HCT116 (cell line): ENCODE measurements around the gene FGGY. TPM values are rescaled to one million over a fixed set of nuclear protein-coding genes. Genes with fewer than 3 reads are reported as not detected.

Source experiments
- ATAC-seq: fragments of 200-7000 bp; cut with Tn5 transposase; 2 replicates; pipeline ENCODE4 v1.9.1; 2020; ENCODE audit warnings: mild to moderate bottlenecking, moderate library complexity
- BruUV-seq: library from RNA; stranded (reverse); fragments of 400-500 nt; replicated peaks from 2 replicates; lab custom pipeline; 2021; lab: Mats Ljungman, UMichigan
- CTCF ChIA-PET: fragments of 300-600 bp; sonication (Branson Sonifier 250); formaldehyde crosslinking; loops from one replicate; lab custom pipeline; 2021; ENCODE audit warnings: antibody characterized with exemption; lab: Charles Lee
- POLR2A ChIA-PET: fragments of 300-600, 350-600 bp; sonication (Branson Sonifier 250); formaldehyde crosslinking; loops from one replicate; lab custom pipeline; 2021; ENCODE audit warnings: antibody characterized with exemption; lab: Charles Lee
- RAD21 ChIA-PET, 2 experiments: fragments of 300-600 bp; sonication (Branson Sonifier 250); formaldehyde crosslinking; loops; one replicate each; lab custom pipeline; 2023; ENCODE audit warnings: low total read pairs in 2 of 2; ENCODE audit not compliant: uncharacterized antibody in 2 of 2, unreplicated experiment in 2 of 2, low non-redundant PET in 1 of 2; lab: Charles Lee
- DNase-seq: peaks from one replicate; pipeline ENCODE4 v3.0.0-alpha.2; 2010; ENCODE audit warnings: low read depth, low spot score
- H2AFZ ChIP-seq: fragments of 200-600 bp; shearing (Covaris generic), sonication (generic); 2 replicates; pipeline ENCODE4 v1.6.1; 2017; ENCODE audit warnings: low read depth, mixed run types, mixed read lengths, antibody characterized with exemption, low read length; ENCODE audit not compliant: poor library complexity, severe bottlenecking
- H3K27ac ChIP-seq: 2 replicates; pipeline ENCODE4 v1.5.1; 2012; ENCODE audit warnings: low read depth, low read length
- H3K27me3 ChIP-seq: fragments of 200-600 bp; sonication (generic); 2 replicates; pipeline ENCODE4 v1.6.1; 2016; ENCODE audit warnings: mixed run types, low read length, mixed read lengths; ENCODE audit not compliant: insufficient read depth
- H3K36me3 ChIP-seq, 2 experiments: fragments of 200-500 bp in 1 of 2; fragments of 200-600 bp in 1 of 2; sonication (Bioruptor generic) in 1 of 2; sonication (generic) in 1 of 2; 2 replicates each; pipeline versions ENCODE4 v1.5.1 to v1.6.1; 2014 to 2016; ENCODE audit warnings: low read length in 2 of 2, inconsistent platforms in 1 of 2, mixed read lengths in 1 of 2, mixed run types in 1 of 2; ENCODE audit not compliant: insufficient read depth in 2 of 2, control insufficient read depth in 1 of 2
- H3K4me1 ChIP-seq, 2 experiments: fragments of 200-600 bp in 1 of 2; sonication (generic) in 1 of 2; 2 replicates each; pipeline versions ENCODE4 v1.5.1 to v1.6.1; 2012 to 2017; ENCODE audit warnings: low read length in 2 of 2, inconsistent platforms in 1 of 2, mild to moderate bottlenecking in 1 of 2, mixed read lengths in 1 of 2, mixed run types in 1 of 2, moderate library complexity in 1 of 2; ENCODE audit not compliant: insufficient read depth in 2 of 2, control insufficient read depth in 1 of 2
- H3K4me2 ChIP-seq: fragments of 200-600 bp; sonication (generic); 2 replicates; pipeline ENCODE4 v1.6.1; 2017; ENCODE audit warnings: mixed run types, low read length, mixed read lengths
- H3K4me3 ChIP-seq, 2 experiments: fragments of 200-600 bp in 1 of 2; sonication (generic) in 1 of 2; replicated peaks in 1 of 2; 2 replicates each; pipeline ENCODE4 v1.5.1; 2011 to 2016; ENCODE audit warnings: low read length in 2 of 2, control low read depth in 1 of 2, low read depth in 1 of 2, mild to moderate bottlenecking in 1 of 2, mixed read lengths in 1 of 2, mixed run types in 1 of 2
- H3K79me2 ChIP-seq: fragments of 200-600 bp; sonication (generic); 2 replicates; pipeline ENCODE4 v1.6.1; 2017; ENCODE audit warnings: mild to moderate bottlenecking, mixed run types, low read length, moderate library complexity, mixed read lengths; ENCODE audit not compliant: insufficient read depth
- H3K9ac ChIP-seq: fragments of 200-600 bp; sonication (generic); 2 replicates; pipeline ENCODE4 v1.6.1; 2016; ENCODE audit warnings: low read length, mixed read lengths
- H3K9me2 ChIP-seq: fragments of 200-600 bp; sonication (generic), shearing (Covaris generic); 2 replicates; pipeline ENCODE4 v1.6.1; 2017; ENCODE audit warnings: mixed run types, mild to moderate bottlenecking, moderate library complexity; ENCODE audit not compliant: insufficient read depth
- H3K9me3 ChIP-seq, 2 experiments: fragments of 200-500 bp in 1 of 2; fragments of 200-600 bp in 1 of 2; sonication (Bioruptor generic) in 1 of 2; sonication (generic) in 1 of 2; 2 replicates each; pipeline ENCODE4 v1.6.1; 2014 to 2017; ENCODE audit warnings: low read length in 2 of 2, mixed read lengths in 2 of 2, inconsistent platforms in 1 of 2, low read depth in 1 of 2, mild to moderate bottlenecking in 1 of 2, mixed run types in 1 of 2, moderate library complexity in 1 of 2; ENCODE audit not compliant: control insufficient read depth in 1 of 2, insufficient read depth in 1 of 2
- H4K20me1 ChIP-seq: fragments of 200-600 bp; sonication (generic), shearing (Covaris generic); 2 replicates; pipeline ENCODE4 v1.6.1; 2017; ENCODE audit warnings: mixed run types, mild to moderate bottlenecking, moderate library complexity; ENCODE audit not compliant: insufficient read depth
- ATF3 ChIP-seq: IDR thresholded peaks from 2 replicates; pipeline ENCODE4 v1.6.1; 2012
- CBX3 ChIP-seq: IDR thresholded peaks from 2 replicates; pipeline ENCODE4 v1.6.1; 2012; ENCODE audit warnings: low read depth
- CEBPB ChIP-seq: IDR thresholded peaks from 2 replicates; pipeline ENCODE4 v1.6.1; 2012; ENCODE audit warnings: low read depth
- EGR1 ChIP-seq: IDR thresholded peaks from 2 replicates; pipeline ENCODE4 v1.6.1; 2012; ENCODE audit warnings: low read depth
- ELF1 ChIP-seq: IDR thresholded peaks from 2 replicates; pipeline ENCODE4 v1.6.1; 2012; ENCODE audit warnings: low read depth, borderline replicate concordance
- EZH2 ChIP-seq: fragments of 200-600 bp; sonication (generic); IDR thresholded peaks from 2 replicates; pipeline ENCODE4 v1.6.1; 2017; ENCODE audit warnings: antibody characterized with exemption, mixed run types
- EZH2phosphoT487 ChIP-seq: fragments of 200-600 bp; IDR thresholded peaks from 2 replicates; pipeline ENCODE4 v1.6.1; 2018; ENCODE audit warnings: antibody characterized with exemption, borderline replicate concordance
- JUND ChIP-seq: IDR thresholded peaks from 2 replicates; pipeline ENCODE4 v1.6.1; 2012
- MAX ChIP-seq: IDR thresholded peaks from 2 replicates; pipeline ENCODE4 v1.6.1; 2012
- POLR2A ChIP-seq: IDR thresholded peaks from 2 replicates; pipeline ENCODE4 v1.7.0; 2011; ENCODE audit warnings: borderline replicate concordance; ENCODE audit not compliant: insufficient read depth, insufficient read length; ENCODE audit errors: extremely low read depth
- RAD21 ChIP-seq: IDR thresholded peaks from 2 replicates; pipeline ENCODE4 v1.6.1; 2012; ENCODE audit warnings: low read depth, mild to moderate bottlenecking
- SIN3A ChIP-seq: IDR thresholded peaks from 2 replicates; pipeline ENCODE4 v1.6.1; 2012; ENCODE audit warnings: low read depth
- SP1 ChIP-seq: IDR thresholded peaks from 2 replicates; pipeline ENCODE4 v1.6.1; 2012; ENCODE audit warnings: low read depth
- SRF ChIP-seq: IDR thresholded peaks from 2 replicates; pipeline ENCODE4 v1.6.1; 2012; ENCODE audit warnings: low read depth
- TCF7L2 ChIP-seq: IDR thresholded peaks from 2 replicates; pipeline ENCODE4 v1.7.0; 2011; ENCODE audit warnings: borderline replicate concordance, inconsistent platforms; ENCODE audit not compliant: insufficient read depth, insufficient read length; ENCODE audit errors: extremely low read depth
- YY1 ChIP-seq: IDR thresholded peaks from 2 replicates; pipeline ENCODE4 v1.6.1; 2011; ENCODE audit warnings: low read length, low read depth, moderate library complexity, mild to moderate bottlenecking; ENCODE audit not compliant: insufficient replicate concordance; ENCODE audit errors: extremely low read depth
- ZBTB33 ChIP-seq: IDR thresholded peaks from 2 replicates; pipeline ENCODE4 v1.6.1; 2011; ENCODE audit warnings: mild to moderate bottlenecking, low read length, moderate library complexity; ENCODE audit not compliant: insufficient replicate concordance; ENCODE audit errors: extremely low read depth
- ZFX ChIP-seq: fragments of 450-650 bp; IDR thresholded peaks from 2 replicates; pipeline ENCODE4 v1.6.1; 2017
- ZNF274 ChIP-seq: fragments of 200-500 bp; sonication (Bioruptor generic); IDR thresholded peaks from 2 replicates; pipeline ENCODE4 v1.6.1; 2014; ENCODE audit warnings: mild to moderate bottlenecking, low read depth, low read length, inconsistent platforms
- intact Hi-C: fragments of 100-400 bp; cut with micrococcal nuclease; formaldehyde crosslinking; loops from 2 replicates; pipeline ENCODE4 v1.10.0; 2022
- total RNA-seq: library from RNA; stranded (reverse); gene quantifications from one replicate; pipeline ENCODE4 v1.2.1, GENCODE V29; 2021; ENCODE audit not compliant: unreplicated experiment
- TF ChIP-seq, protein P1 (sequence below): IDR thresholded peaks from 2 replicates; pipeline ENCODE4 v1.6.1; 2012; ENCODE audit warnings: low read depth

FGGY gene
- total RNA-seq, 1 experiment from 2014 or later, result 10.6 TPM

GRCh38 chr1:59391212-59392179, 94.6 kb downstream of the FGGY start:
- no peak for DNase-seq
- CTCF ChIA-PET, result no interaction called here
- Histone ChIP-seq H3K36me3 (no peaks in the 10 kb centered on the region), H3K9ac (no peak overlapping the region), H3K27ac (no peak overlapping the region), H4K20me1 (no peaks in the 10 kb centered on the region)
- intact Hi-C loops, result no loop called here
- POLR2A ChIA-PET, result no interaction called here
- ATAC-seq, result no peak
- TF ChIP-seq SRF, result no peak
- no peak for TF ChIP-seq EZH2phosphoT487
- TF ChIP-seq, protein P1, sequence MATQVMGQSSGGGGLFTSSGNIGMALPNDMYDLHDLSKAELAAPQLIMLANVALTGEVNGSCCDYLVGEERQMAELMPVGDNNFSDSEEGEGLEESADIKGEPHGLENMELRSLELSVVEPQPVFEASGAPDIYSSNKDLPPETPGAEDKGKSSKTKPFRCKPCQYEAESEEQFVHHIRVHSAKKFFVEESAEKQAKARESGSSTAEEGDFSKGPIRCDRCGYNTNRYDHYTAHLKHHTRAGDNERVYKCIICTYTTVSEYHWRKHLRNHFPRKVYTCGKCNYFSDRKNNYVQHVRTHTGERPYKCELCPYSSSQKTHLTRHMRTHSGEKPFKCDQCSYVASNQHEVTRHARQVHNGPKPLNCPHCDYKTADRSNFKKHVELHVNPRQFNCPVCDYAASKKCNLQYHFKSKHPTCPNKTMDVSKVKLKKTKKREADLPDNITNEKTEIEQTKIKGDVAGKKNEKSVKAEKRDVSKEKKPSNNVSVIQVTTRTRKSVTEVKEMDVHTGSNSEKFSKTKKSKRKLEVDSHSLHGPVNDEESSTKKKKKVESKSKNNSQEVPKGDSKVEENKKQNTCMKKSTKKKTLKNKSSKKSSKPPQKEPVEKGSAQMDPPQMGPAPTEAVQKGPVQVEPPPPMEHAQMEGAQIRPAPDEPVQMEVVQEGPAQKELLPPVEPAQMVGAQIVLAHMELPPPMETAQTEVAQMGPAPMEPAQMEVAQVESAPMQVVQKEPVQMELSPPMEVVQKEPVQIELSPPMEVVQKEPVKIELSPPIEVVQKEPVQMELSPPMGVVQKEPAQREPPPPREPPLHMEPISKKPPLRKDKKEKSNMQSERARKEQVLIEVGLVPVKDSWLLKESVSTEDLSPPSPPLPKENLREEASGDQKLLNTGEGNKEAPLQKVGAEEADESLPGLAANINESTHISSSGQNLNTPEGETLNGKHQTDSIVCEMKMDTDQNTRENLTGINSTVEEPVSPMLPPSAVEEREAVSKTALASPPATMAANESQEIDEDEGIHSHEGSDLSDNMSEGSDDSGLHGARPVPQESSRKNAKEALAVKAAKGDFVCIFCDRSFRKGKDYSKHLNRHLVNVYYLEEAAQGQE, result no peak
- TF ChIP-seq MAX, result no peak
- TF ChIP-seq CBX3, result no peak
- no peak for TF ChIP-seq EZH2
- no peak for TF ChIP-seq CEBPB
- TF ChIP-seq ELF1, result no peak
- no peak for TF ChIP-seq SIN3A
- TF ChIP-seq ZBTB33, result no peak
- no peak for TF ChIP-seq JUND
- TF ChIP-seq SP1, result no peak
- no peak for TF ChIP-seq RAD21
- no peak for TF ChIP-seq ZFX
- TF ChIP-seq ZNF274, result no peak
- TF ChIP-seq TCF7L2, result no peak
- TF ChIP-seq ATF3, result no peak
- no peak for TF ChIP-seq POLR2A
- TF ChIP-seq YY1, result no peak
- TF ChIP-seq EGR1, result no peak
- TF ChIP-seq, all 23 proteins: peak for 0
- no peaks in the 10 kb centered on the region for H3K9me3 ChIP-seq
- H3K79me2 ChIP-seq, result no peaks in the 10 kb centered on the region
- no TSS peak for BruUV-seq
- no peak overlapping the region for H2AFZ ChIP-seq
- RAD21 ChIA-PET, result no interaction called here
- no peaks in the 10 kb centered on the region for H3K9me2 ChIP-seq
- no peaks in the 10 kb centered on the region for H3K27me3 ChIP-seq
- H3K4me3 ChIP-seq, result no peak overlapping the region
- H3K4me2 ChIP-seq, result no peak overlapping the region
- peaks cover 0 to 3% of the 10 kb centered on the region in 2 experiments; a peak in 1 of 4 replicates for H3K4me1 ChIP-seq
